Muscle layer of colon (tissue), 2 donors: ENCODE measurements around the gene CACNG1.

Source experiments
- H3K27ac ChIP-seq: one replicate; pipeline ENCODE4 v1.7.0; 2013; ENCODE audit warnings: low read depth, mild to moderate bottlenecking, low read length, moderate library complexity
- H3K27me3 ChIP-seq, 2 donors: one replicate each; pipeline ENCODE4 v1.7.0; 2013; ENCODE audit warnings: low read length in 2 of 2, mild to moderate bottlenecking in 2 of 2; ENCODE audit not compliant: insufficient read depth in 2 of 2, control insufficient read depth in 1 of 2
- H3K36me3 ChIP-seq: one replicate; pipeline ENCODE4 v1.7.0; 2013; ENCODE audit warnings: mild to moderate bottlenecking, low read length; ENCODE audit not compliant: insufficient read depth
- H3K4me1 ChIP-seq: one replicate; pipeline ENCODE4 v1.7.0; 2013; ENCODE audit warnings: mild to moderate bottlenecking, low read length; ENCODE audit not compliant: insufficient read depth
- H3K4me3 ChIP-seq, 2 donors: one replicate each; pipeline ENCODE4 v1.7.0; 2013; ENCODE audit warnings: low read length in 2 of 2, low read depth in 1 of 2, mild to moderate bottlenecking in 1 of 2, moderate library complexity in 1 of 2
- H3K9ac ChIP-seq: one replicate; pipeline ENCODE4 v1.7.0; 2013; ENCODE audit warnings: low read length
- H3K9me3 ChIP-seq: one replicate; pipeline ENCODE4 v1.7.0; 2013; ENCODE audit warnings: mild to moderate bottlenecking, low read length
- donor health status: abdominal sarcoma.
- donor health status: Adenocarcinoma of cecum.

The CACNG1 gene

DNA sequence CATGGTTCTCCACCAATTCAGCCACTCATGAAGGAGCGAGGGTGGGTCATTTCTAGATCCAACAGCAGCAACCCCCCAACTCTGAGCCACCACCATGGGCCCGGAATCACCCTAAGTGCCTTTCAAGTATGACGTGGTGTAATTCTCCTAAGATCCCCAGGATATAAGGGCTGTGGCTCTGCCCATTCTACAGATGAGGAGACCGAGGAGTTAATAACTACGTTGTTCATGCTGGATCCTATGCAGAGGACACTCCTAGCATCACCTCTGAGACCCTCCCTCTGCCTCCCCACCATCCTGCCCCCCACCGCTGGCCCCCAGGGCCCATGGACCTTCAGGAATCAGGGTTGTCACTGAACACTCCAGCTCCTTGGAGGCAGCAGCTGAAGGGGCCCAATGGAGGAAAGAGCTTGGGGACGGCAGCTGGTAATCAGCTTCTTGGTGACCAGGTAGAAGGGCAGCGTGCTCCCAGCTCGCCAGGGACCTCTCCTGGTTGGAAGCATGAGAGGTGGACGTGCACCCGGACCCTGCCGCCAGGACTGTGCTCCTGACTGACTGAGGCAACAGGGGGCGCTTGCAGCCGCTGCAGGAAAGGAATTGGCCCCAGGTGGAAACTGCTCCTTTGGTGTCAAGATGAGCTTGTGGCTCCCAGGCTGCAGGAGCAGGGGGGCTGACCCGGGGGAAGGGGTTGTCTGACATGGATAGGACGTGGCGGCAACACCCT lies 28.2 kb upstream of the CACNG1 start:
- Histone ChIP-seq H3K36me3 (no peaks in the 10 kb centered on the region), H3K4me3 (no peak overlapping the region)

DNA sequence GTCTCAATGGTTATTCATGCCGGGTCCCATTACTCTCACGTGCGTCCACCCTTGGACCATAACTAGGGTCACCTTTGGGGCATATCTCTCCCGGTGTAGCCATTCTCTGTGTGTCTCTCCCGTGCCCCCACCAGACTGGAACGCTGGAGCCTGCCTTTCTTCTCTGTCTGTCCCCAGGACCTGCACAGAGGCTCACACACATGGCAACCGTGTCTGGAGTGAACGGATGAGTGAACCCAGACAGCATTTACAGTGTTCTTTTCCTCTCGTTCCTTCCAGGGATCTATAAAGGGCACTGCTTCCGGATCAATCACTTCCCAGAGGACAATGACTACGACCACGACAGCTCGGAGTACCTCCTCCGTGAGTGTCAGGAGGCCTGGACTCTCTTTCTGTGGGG lies 26.4 kb upstream of the CACNG1 start:
- Histone ChIP-seq H3K36me3 (no peaks in the 10 kb centered on the region), H3K27me3 (no peaks in the 10 kb centered on the region), H3K4me3 (no peak overlapping the region), H3K9ac (no peak overlapping the region), H3K4me1 (no peaks in the 10 kb centered on the region), H3K9me3 (no peaks in the 10 kb centered on the region), H3K27ac (no peak overlapping the region)

More for the DNA sequence above, 28.2 kb upstream of the CACNG1 start:
- Histone ChIP-seq H3K9ac (no peak overlapping the region), H3K27me3 (no peaks in the 10 kb centered on the region), H3K27ac (no peak overlapping the region), H3K9me3 (no peaks in the 10 kb centered on the region), H3K4me1 (no peaks in the 10 kb centered on the region)

DNA sequence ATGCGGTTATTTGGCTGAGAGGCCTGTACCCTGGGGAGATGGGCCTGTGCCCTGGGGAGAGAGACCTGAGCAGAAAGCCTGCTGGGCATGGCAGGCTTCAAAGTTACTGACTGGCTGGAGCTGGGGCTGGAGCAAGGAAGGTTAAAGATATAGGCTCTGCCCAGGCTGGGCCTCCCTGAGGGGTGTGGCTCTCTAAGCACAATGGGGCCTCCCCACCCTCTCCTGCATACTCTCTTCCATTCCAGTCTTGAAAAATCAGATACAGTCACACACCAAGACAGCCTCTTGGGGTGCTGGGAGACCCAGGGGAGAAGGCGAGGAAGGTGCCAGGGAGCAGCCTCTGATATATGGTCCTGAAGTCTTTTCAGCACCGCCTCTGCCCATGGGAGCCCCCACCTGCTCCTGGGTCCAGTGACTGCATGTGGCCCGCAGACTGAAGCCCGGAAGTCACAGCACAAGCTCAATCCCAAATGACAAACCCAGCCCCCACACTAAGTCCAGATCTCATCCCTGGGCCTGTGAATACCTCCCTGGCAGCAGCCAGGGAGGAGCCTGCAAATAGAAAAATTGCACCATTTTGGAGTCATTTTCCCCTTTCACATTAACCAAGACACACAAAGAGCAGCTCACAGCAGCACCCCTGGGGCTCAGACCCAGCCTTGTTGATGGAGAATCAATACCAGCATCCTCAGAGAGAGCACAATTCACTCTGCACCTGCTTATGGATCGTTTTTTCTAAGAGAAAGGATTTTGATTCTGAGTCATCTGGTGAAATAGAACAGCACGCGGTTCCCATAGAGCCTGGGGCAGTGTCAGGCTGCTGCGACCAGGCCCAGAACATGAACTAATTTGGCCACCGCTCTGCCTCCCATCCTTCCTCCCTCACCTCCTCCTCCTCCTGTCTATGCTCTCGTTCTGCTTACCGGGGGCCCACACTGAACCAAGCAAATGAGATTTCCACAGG lies 25.6 kb upstream of the CACNG1 start:
- no peak overlapping the region for H3K27ac ChIP-seq
- H3K4me1 ChIP-seq, result no peaks in the 10 kb centered on the region
- H3K27me3 ChIP-seq, result no peaks in the 10 kb centered on the region
- no peak overlapping the region for H3K4me3 ChIP-seq
- H3K9me3 ChIP-seq, result no peaks in the 10 kb centered on the region
- no peaks in the 10 kb centered on the region for H3K36me3 ChIP-seq
- no peak overlapping the region for H3K9ac ChIP-seq

DNA sequence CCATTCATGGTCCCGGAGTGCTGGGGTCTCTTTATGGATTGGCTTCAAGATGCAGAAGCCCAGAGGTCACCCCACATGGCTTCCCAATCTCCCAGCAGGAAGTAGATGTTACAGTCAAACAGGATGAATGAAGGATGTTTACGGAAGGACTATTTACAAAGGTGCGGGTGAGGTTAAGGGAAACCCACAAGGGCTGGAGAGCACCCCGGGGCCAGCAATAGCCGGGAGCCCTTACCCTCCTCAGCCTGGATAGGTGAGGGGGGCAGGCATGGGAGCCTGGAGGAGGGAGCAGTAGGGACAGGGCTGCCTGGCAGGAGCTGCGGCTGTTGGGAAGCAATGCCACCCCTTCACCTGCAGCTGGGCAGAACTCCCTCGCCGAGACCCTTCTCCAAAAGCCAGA lies 24.5 kb upstream of the CACNG1 start:
- Histone ChIP-seq H3K4me1 (no peaks in the 10 kb centered on the region), H3K27ac (no peak overlapping the region), H3K9me3 (no peaks in the 10 kb centered on the region), H3K36me3 (no peaks in the 10 kb centered on the region), H3K9ac (no peak overlapping the region), H3K27me3 (no peaks in the 10 kb centered on the region), H3K4me3 (no peak overlapping the region)

DNA sequence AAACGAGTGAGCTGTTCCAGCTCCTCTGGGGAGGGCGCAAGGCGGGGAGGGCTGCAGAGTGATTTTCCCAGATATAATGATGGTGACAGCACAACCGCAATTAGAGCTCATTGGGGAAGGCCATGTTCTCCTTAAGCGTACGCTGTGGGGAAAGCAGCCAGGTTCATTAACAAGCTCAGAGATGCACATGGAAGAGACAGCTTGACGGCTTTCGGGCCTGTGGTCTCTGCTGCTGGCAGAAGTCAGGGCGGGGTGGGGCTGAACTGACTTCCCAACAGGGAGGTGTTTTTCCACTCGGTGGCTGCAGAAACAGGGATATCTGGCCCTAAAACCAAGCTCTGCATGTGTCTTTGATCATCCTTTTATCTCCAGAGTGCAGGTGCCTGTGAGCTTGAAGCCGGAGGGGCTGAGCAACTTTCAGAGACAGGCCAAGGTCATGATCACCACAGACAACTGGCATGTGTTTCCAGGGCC lies 24.0 kb upstream of the CACNG1 start:
- Histone ChIP-seq H3K9ac (no peak overlapping the region), H3K4me1 (no peaks in the 10 kb centered on the region), H3K4me3 (no peak overlapping the region), H3K27me3 (no peaks in the 10 kb centered on the region), H3K9me3 (no peaks in the 10 kb centered on the region), H3K36me3 (no peaks in the 10 kb centered on the region), H3K27ac (no peak overlapping the region)

DNA sequence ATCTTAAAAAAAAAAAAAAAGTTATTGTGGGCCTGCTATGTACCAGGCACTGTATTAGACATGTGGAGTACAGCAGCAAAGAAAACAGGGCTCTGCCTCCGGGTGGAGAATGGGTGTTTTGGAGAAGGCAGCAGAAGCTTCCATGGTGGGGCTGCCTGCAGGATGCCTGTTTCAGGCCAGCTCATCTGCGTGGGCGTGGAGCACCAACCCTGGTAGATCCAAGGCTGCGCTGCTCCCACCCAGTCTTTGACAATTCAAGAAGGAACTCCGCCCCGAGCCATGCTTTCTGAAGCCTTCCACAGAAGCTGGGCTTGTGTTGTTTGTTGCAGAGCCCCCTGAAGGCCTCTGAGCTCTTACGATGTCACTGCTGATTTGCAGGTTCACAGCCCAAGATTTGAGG lies 23.2 kb upstream of the CACNG1 start:
- Histone ChIP-seq H3K9me3 (no peaks in the 10 kb centered on the region), H3K27ac (no peak overlapping the region), H3K9ac (no peak overlapping the region), H3K27me3 (no peaks in the 10 kb centered on the region), H3K36me3 (no peaks in the 10 kb centered on the region), H3K4me1 (no peaks in the 10 kb centered on the region), H3K4me3 (no peak overlapping the region)

DNA sequence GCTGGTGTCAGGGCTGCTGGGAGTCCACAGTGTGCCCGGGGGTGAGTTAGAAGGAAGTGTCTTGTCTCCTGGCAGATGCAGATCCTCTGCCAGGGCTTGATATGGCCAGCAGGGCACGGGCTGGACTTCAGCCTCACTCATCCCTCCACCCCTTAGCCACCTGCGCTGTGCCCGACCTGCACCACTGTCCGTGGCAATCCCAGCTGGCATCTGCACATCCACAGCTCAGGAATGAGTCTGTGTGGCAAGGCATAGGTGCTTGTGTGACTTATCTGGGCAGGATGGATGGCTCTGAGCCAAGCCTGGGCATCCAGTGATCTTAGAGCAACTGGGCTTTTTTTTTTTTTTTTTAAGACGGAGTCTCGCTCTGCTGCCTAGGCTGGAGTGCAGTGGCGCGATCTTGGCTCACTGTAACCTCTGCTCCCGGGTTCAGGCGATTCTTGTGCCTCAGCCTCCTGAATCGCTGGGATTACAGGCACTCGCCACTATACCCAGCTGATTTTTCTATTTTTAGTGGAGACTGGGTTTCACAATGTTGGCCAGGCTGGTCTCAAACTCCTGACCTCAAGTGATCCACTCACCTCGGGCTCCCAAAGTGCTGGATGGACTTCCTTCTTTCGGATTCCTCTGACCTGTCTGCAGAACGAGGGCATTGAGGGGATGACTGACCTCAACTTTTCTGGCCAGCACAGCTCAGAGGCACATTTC lies 22.5 kb upstream of the CACNG1 start:
- Histone ChIP-seq H3K27ac (no peak overlapping the region), H3K4me1 (no peaks in the 10 kb centered on the region), H3K4me3 (no peak overlapping the region), H3K9me3 (no peaks in the 10 kb centered on the region), H3K9ac (no peak overlapping the region), H3K36me3 (no peaks in the 10 kb centered on the region), H3K27me3 (no peaks in the 10 kb centered on the region)

DNA sequence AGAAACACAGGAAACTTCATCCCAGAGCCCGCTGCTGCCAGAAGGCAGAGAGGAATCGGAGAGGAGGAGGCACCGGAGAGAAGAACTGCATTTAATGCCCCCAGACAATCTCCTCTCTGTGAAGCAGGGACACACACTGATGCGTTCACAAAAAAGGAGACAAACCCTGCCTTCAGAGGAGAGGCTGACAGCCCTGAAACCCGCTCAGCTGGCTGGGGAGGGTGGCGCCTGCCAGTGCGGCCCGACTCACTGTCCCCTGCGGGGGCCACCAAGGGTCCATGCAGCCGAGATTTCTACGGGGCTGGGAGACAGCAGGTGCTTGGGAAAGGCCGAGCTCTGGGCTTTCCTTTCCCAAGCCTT lies 21.9 kb upstream of the CACNG1 start:
- Histone ChIP-seq H3K4me3 (no peak overlapping the region), H3K27me3 (no peaks in the 10 kb centered on the region), H3K27ac (no peak overlapping the region), H3K4me1 (no peaks in the 10 kb centered on the region), H3K36me3 (no peaks in the 10 kb centered on the region), H3K9me3 (no peaks in the 10 kb centered on the region), H3K9ac (no peak overlapping the region)

DNA sequence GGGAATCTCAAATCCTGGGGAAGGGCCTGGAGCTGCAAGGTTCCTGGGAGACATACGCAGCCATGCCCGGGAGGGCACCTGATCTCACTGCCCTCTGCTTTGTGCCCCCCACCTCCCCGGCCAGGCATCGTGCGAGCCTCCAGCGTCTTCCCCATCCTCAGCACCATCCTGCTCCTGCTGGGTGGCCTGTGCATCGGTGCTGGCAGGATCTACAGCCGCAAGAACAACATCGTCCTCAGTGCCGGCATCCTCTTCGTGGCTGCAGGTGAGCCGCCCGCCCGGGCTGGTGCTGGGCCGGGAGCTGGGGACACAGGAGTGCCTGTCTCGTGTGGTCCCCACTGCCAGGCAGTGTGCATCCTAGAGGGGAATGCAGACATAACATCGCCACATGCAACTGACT lies 19.6 kb upstream of the CACNG1 start:
- Histone ChIP-seq H3K27me3 (no peaks in the 10 kb centered on the region), H3K36me3 (no peaks in the 10 kb centered on the region), H3K9ac (no peak overlapping the region), H3K4me1 (no peaks in the 10 kb centered on the region), H3K27ac (no peak overlapping the region), H3K4me3 (no peak overlapping the region), H3K9me3 (no peaks in the 10 kb centered on the region)

DNA sequence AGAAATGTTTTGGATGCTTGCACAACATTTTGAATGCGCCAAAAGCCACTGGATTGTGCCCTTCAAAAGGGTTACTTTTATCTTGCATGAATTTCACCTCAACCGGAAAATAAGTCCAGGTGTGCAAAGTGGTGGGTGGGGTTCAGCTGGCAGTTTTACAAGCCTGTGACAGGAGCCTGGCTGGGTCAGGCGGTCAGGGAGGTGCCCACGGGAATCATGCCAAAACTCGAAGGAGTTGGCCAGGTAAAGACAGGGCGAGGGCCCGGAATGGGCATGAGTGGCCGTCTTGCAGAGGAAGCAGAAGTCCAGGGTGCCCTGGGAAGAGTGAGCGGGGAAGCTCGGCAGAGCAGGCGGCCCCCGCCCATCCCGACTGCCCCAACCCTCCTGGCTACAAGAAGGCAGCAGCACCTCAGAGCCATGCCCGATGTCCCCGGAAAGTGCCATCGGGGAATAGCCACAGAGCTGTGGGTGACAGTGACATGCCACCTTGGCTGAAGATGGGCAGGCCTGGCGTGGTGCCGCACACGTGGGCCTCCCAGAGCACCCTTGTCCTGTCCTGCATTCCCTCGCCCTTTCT lies 19.1 kb upstream of the CACNG1 start:
- no peak overlapping the region for H3K27ac ChIP-seq
- no peaks in the 10 kb centered on the region for H3K36me3 ChIP-seq
- H3K4me3 ChIP-seq, result no peak overlapping the region
- H3K27me3 ChIP-seq, result no peaks in the 10 kb centered on the region
- no peaks in the 10 kb centered on the region for H3K4me1 ChIP-seq
- no peak overlapping the region for H3K9ac ChIP-seq
- H3K9me3 ChIP-seq, result no peaks in the 10 kb centered on the region

DNA sequence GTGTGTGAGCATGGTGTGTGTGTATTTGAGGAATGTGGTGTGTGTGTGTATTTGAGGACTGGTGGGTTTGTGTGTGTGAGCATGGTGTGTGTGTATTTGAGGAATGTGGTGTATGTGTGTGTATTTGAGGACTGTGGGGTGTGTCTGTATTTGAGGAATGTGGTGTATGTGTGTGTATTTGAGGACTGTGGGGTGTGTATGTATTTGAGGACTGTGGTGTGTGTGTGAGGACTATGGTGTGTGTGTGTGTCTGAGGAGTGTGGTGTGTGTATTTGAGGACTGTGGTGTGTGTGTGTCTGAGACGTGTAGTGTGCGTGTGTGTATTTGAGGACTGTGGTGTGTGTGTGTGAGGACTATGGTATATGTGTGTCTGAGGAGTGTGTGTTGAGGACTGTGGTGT lies 18.0 kb upstream of the CACNG1 start:
- no peak overlapping the region for H3K27ac ChIP-seq
- H3K9me3 ChIP-seq, result no peaks in the 10 kb centered on the region
- H3K4me3 ChIP-seq, result no peak overlapping the region
- no peaks in the 10 kb centered on the region for H3K4me1 ChIP-seq
- no peak overlapping the region for H3K9ac ChIP-seq
- H3K27me3 ChIP-seq, result no peaks in the 10 kb centered on the region
- no peaks in the 10 kb centered on the region for H3K36me3 ChIP-seq
